Cardiac ventricle fibroblast (primary cell): Measurements from ENCODE around the gene SOX21. TPM values are rescaled to one million over a fixed set of nuclear protein-coding genes. Genes with fewer than 3 reads are reported as not detected.

ENCODE experiments used
- total RNA-seq: library from RNA; depleted of rRNA; stranded (reverse); fragments of >200 nt; gene quantifications from 2 replicates; pipeline ENCODE4 v1.2.3, GENCODE V29; 2015

Gene SOX21
- total RNA-seq = not detected in 2 replicates

GRCh38 chr13:94712287-94712811 is at the start of gene SOX21:
Gene SOX21 (minus strand): TSS chr13:94712545. CDS start chr13:94712049, 496 bp downstream.

Other genes with a start within 250 kb of the SOX21 start
- gene DCT, start 232.9 kb downstream of the SOX21 start, total RNA-seq = not detected in 2 replicates
- gene TGDS, start 116.4 kb downstream of the SOX21 start, total RNA-seq = 10.5 and 10.9 TPM in 2 replicates
- 4.1 and 4.7 TPM in 2 replicates for gene GPR180, start 110.7 kb downstream of the SOX21 start, total RNA-seq